Central memory CD8-positive, alpha-beta T cell (primary cell): ENCODE data around the gene SLC39A12.
"Not testable (repeated sequence)": the region's sequence is repeated elsewhere in the genome, so short reads cannot be mapped to it uniquely, and the experiment has no call there.

Experiments
- ATAC-seq: fragments of 150-1000 bp; cut with Tn5 transposase; replicated peaks from 2 replicates; pipeline ENCODE4 v1.10.0; 2022; ENCODE audit warnings: mild to moderate bottlenecking, moderate FRiP score, moderate number of reproducible peaks; ENCODE audit not compliant: poor library complexity, severe bottlenecking; ENCODE audit errors: extremely low read depth
- DNase-seq, 2 donors: peaks; one replicate each; pipeline ENCODE4 v3.0.0; 2021; ENCODE audit warnings: low spot score in 2 of 2
- H3K27ac Mint-ChIP-seq: one replicate; pipeline ENCODE4 v1.8.0; 2022; ENCODE audit warnings: low read depth, mild to moderate bottlenecking, moderate library complexity, mixed read lengths
- H3K27me3 Mint-ChIP-seq: one replicate; pipeline ENCODE4 v1.8.0; 2022; ENCODE audit warnings: mixed read lengths
- H3K36me3 Mint-ChIP-seq: one replicate; pipeline ENCODE4 v1.8.0; 2022; ENCODE audit warnings: mild to moderate bottlenecking, moderate library complexity, mixed read lengths; ENCODE audit not compliant: insufficient read depth
- H3K4me1 Mint-ChIP-seq: one replicate; pipeline ENCODE4 v1.8.0; 2022; ENCODE audit warnings: mixed read lengths
- H3K4me3 Mint-ChIP-seq: one replicate; pipeline ENCODE4 v1.8.0; 2022; ENCODE audit warnings: mild to moderate bottlenecking, moderate library complexity, mixed read lengths
- H3K9me3 Mint-ChIP-seq: one replicate; pipeline ENCODE4 v1.8.0; 2022; ENCODE audit warnings: mixed read lengths

SLC39A12 gene

DNA sequence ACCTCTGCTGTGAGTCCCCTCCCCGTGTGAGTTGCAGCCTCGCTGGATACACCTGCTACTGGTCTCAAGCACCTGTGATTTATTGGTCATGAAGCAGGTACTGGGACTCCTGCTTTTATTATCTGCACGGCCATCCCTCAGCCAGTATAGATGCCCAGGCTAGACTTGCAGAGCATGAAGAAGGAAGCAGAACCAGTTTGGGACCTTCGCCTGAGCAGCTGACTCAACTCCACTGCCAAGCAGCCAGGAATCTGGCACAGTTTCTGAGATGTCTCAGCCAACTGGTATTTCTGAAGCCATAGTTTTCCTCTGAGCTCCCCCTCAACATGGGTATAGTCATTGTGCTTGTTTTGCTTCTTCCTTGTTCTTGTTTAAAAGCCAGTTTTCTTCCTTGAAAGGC is 28.0 kb upstream of the SLC39A12 start:
- Mint-ChIP-seq H3K27me3 (peaks cover 10% of the 10 kb centered on the region), H3K4me3 (no peak overlapping the region), H3K4me1 (no peaks in the 10 kb centered on the region), H3K36me3 (no peaks in the 10 kb centered on the region), H3K27ac (no peak overlapping the region), H3K9me3 (peaks cover 8% of the 10 kb centered on the region)
- DNase-seq: no peak
- no peak for ATAC-seq

DNA sequence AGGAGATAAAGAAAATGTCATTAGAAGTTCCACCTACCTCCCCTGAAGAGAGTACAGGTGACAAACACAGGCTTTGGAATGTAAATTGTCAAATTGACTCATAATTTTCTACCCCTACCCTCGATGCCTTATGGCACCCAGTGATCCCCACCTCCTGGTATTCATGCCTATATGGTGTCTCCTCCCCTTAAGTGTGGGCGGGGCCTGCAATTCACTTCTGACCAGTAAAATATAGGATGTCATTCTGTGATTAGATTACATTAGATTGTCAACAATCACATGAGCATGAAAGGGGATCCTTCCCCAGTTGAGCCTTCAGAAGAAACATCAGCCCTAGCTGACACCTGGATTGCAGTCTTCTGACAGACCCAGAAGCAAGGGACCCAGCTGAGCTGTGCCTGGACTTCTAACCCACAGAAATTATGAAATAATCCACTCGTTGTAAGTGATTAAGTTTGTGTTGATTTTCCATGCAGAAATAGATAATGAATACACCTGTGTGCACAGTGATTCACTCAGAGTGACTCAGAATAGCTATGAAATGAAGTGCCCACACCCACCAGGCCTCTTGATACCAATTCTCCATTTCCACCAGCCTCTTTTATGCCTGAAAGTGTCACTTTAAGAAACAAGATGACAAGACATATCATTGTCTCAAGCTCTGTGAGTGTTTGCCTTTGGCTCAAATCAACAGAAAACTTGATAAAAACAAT is 8.5 kb upstream of the SLC39A12 start:
- no peak for DNase-seq
- H3K4me3 Mint-ChIP-seq: no peak overlapping the region

DNA sequence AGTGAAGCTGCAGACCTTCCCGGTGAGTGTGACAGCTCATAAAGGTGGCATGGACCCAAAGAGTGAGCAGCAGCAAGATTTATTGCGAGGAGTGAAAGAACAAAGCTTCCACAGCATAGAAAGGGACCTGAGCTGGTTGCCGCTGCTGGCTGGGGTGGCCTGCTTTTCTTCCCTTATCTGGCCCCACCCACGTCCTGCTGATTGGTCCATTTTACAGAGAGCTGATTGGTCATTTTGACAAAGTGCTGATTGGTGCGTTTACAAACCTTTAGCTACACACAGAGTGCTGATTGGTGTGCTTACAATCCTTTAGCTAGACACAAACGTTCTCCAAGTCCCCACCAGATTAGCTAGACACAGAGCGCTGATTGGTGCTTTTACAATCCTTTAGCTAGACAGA is 1.4 kb upstream of the SLC39A12 start:
- not testable (repeated sequence) for DNase-seq, H3K27ac Mint-ChIP-seq, H3K9me3 Mint-ChIP-seq, H3K36me3 Mint-ChIP-seq, ATAC-seq, H3K4me3 Mint-ChIP-seq, H3K4me1 Mint-ChIP-seq
- H3K27me3 Mint-ChIP-seq: peaks cover 28% of the 10 kb centered on the region

More for the DNA sequence above, 8.5 kb upstream of the SLC39A12 start:
- Mint-ChIP-seq H3K4me1 (no peaks in the 10 kb centered on the region), H3K36me3 (no peaks in the 10 kb centered on the region), H3K27me3 (peaks cover 46% of the 10 kb centered on the region), H3K9me3 (peaks cover 10% of the 10 kb centered on the region), H3K27ac (no peak overlapping the region)
- no peak for ATAC-seq

DNA sequence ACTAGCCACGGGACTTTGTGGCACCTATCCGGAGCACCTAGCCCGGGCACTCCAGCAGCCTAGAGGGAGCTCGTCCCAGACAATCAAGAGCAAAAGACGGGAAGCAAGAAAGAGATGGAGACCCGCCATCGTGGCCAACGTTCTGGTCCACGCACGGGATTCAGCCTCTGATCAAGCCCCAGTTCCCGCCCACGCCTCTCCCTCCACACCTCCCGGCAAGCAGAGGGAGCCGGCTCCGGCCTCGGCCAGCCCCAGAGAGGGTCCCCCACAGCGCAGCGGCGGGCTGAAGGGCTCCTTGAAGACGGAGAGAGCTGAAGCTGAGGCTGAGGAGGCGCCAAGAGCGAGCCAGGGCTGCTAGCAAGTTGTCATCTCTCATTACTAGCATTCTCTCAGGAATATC is 992 bp upstream of the SLC39A12 start:
- Mint-ChIP-seq H3K27ac (no peak overlapping the region), H3K9me3 (peaks cover 7% of the 10 kb centered on the region), H3K4me1 (no peaks in the 10 kb centered on the region)

DNA sequence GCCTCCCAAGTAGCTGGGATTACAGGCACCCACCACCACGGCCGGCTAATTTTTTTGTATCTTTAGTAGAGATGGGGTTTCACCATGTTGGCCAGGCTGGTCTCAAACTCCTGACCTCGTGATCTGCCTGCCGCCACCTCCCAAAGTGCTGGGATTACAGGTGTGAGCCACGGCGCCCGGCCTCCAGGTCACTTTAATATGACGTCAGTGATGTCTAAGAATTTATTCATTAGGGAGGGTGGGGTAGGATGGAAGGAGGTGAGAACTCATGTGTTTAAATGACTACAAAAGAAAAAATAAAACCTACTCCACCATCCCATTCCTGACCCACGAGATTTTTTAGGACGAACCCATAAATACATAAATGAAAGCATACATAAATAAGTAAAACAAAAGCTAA is 2.7 kb downstream of the SLC39A12 start:
- not testable (repeated sequence) for H3K27me3 Mint-ChIP-seq, DNase-seq, H3K4me3 Mint-ChIP-seq, H3K4me1 Mint-ChIP-seq, H3K27ac Mint-ChIP-seq, ATAC-seq, H3K36me3 Mint-ChIP-seq, H3K9me3 Mint-ChIP-seq

More for the DNA sequence above, 992 bp upstream of the SLC39A12 start:
- no peaks in the 10 kb centered on the region for H3K36me3 Mint-ChIP-seq
- peaks cover 24% of the 10 kb centered on the region for H3K27me3 Mint-ChIP-seq
- no peak overlapping the region for H3K4me3 Mint-ChIP-seq
- no peak for ATAC-seq
- DNase-seq: no peak

DNA sequence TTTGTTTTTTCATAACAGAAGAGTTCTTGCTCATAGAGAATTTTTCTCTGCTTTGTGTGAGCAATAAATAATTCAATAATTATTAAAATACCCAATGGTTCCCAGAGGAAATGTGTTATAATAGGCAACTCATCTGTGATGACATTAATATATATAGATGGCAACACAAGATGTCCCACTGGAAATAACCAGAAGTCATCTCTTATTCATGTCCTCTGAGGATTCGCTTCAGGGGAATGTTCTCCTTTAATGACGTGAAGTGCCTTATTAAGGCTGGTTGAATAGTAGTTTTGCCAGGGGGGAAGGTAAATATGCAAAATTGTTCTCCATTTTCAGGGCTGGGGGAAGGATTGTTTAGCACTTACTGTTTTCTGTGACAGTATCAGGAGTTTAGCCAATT is 3.1 kb downstream of the SLC39A12 start:
- DNase-seq: no peak

DNA sequence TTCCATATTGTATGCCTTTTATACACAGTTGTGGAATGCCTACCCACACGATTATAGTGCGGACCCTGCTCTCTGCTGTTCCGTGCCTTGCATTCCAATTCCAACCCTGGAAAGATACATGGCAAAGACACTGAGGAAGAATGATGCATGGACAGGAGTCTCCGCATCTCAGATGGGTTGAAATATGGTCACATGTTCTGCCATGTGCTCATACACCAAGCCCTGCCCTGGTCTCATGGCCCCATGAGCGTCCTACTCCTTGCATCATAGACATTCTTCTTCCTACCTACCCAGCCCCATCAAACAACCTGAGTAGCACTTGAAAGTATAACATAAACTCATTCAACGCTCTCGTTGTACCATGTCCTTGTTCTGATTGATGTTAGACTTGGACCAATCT is 6.3 kb downstream of the SLC39A12 start:
- Mint-ChIP-seq H3K27ac (no peak overlapping the region), H3K4me3 (no peak overlapping the region), H3K4me1 (no peaks in the 10 kb centered on the region), H3K9me3 (peaks cover 6% of the 10 kb centered on the region), H3K27me3 (no peaks in the 10 kb centered on the region), H3K36me3 (no peaks in the 10 kb centered on the region)
- no peak for ATAC-seq
- no peak for DNase-seq

More for the DNA sequence above, 3.1 kb downstream of the SLC39A12 start:
- H3K27ac Mint-ChIP-seq: no peak overlapping the region
- no peak overlapping the region for H3K4me3 Mint-ChIP-seq
- H3K4me1 Mint-ChIP-seq: no peaks in the 10 kb centered on the region
- H3K9me3 Mint-ChIP-seq: peaks cover 10% of the 10 kb centered on the region
- no peaks in the 10 kb centered on the region for H3K27me3 Mint-ChIP-seq
- no peaks in the 10 kb centered on the region for H3K36me3 Mint-ChIP-seq
- ATAC-seq: no peak

DNA sequence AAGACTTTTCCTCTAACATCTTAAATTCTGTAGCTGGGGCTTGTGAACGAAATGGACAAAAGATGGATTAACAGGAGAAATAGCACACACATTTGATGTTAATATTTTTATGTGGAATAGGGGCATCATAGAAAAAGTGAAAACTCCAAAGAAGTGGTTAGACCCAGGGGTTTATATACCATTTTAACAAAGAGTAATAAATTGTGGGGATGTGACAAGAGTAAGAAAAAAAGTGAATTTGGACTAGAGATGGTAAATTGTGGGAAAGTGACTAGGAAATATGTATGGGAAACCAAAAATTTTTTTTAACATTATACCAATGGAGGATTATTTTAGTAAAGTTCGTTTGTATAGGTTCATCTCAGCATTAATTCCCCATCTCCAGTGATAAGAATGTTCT is 8.2 kb downstream of the SLC39A12 start:
- ATAC-seq: no peak

DNA sequence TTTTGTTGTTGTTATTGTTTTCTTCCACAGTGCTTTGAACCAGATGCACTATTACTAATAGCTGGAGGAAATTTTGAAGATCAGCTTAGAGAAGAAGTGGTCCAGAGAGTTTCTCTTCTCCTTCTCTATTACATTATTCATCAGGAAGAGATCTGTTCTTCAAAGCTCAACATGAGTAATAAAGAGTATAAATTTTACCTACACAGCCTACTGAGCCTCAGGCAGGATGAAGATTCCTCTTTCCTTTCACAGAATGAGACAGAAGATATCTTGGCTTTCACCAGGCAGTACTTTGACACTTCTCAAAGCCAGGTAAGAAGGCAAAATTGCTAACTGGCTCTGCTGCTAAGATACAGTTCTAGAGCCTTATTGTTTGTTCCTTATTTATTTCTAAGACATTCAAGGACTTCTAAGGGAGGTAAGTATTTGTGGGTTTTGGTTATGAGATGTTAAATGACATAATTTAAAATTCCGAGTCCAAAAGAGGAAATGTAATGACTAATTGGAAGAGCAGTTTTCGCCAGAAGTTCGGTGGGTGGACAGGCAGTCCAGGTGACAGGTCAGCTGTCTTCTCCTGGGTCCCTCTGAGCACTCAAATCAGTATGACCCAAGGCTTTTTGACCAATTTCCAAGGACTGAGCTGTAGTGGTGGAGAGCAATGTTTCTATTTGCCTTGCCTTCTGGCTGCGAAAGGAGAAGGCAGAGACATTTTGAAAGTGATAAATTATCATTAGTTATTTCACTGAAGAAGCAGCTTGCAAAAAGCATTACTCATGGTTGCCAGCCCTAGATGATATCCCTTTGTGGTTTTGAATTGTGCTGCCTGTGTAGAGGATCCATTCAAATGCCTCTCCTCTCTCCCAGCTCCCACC is 10.1 kb downstream of the SLC39A12 start:
- DNase-seq (no peak), ATAC-seq (no peak)
- no peak overlapping the region for H3K4me3 Mint-ChIP-seq
- peaks cover 6% of the 10 kb centered on the region for H3K9me3 Mint-ChIP-seq
- H3K27ac Mint-ChIP-seq: no peak overlapping the region
- no peaks in the 10 kb centered on the region for H3K27me3 Mint-ChIP-seq
- no peaks in the 10 kb centered on the region for H3K36me3 Mint-ChIP-seq
- no peaks in the 10 kb centered on the region for H3K4me1 Mint-ChIP-seq

More for the DNA sequence above, 8.2 kb downstream of the SLC39A12 start:
- H3K4me3 Mint-ChIP-seq: no peak overlapping the region
- no peaks in the 10 kb centered on the region for H3K36me3 Mint-ChIP-seq
- H3K9me3 Mint-ChIP-seq: peaks cover 6% of the 10 kb centered on the region
- no peak overlapping the region for H3K27ac Mint-ChIP-seq
- H3K27me3 Mint-ChIP-seq: no peaks in the 10 kb centered on the region
- H3K4me1 Mint-ChIP-seq: no peaks in the 10 kb centered on the region
- DNase-seq: no peak

DNA sequence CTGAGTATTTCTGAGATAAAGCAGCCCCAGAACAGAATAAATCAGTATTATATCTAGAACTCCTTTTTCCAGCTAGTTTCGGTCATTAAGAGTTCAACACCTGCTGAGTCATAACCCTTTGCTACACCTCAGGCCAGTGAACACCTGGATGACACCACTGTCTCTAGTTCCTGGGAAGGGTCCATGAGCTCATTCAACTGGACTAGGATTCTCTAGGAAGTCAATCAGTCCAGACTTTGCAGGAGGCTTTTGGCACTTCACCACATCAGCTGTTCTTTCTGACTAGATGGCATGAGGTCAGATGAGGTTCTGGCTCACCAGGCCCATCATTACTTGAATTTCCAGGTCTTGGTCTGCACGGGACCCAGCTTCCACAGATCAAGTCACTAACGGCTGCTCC is 11.7 kb downstream of the SLC39A12 start:
- no peaks in the 10 kb centered on the region for H3K27me3 Mint-ChIP-seq
- ATAC-seq (no peak), DNase-seq (no peak)
- no peaks in the 10 kb centered on the region for H3K36me3 Mint-ChIP-seq
- no peak overlapping the region for H3K4me3 Mint-ChIP-seq
- no peaks in the 10 kb centered on the region for H3K4me1 Mint-ChIP-seq
- peaks cover 6% of the 10 kb centered on the region for H3K9me3 Mint-ChIP-seq
- H3K27ac Mint-ChIP-seq: no peak overlapping the region

DNA sequence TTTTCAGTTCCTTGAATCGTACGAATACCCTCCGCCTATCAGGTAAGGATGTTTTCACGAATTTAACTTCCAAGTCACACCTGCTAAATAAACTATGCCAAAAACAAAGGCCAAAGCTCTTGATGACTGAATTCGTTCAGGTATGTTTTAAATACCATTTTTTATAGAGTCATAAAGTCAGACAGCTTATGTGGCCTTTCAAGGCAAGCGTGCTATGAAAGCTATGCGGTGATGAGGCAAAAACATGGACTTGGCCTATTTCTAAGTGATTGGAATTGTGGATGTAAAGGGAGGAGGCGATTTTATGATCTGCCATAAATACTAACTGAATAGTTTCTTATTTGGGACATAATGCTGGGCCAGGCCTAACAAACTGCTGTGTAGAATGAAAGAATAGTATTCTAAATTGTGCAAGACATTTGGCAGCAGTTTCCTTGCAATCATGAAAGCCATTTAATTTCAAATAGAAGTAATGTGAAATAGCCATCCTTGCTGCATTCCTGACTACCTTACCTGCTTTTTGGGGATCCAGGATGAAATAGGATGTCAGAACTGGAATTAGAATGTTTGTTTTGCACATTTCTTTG is 14.0 kb downstream of the SLC39A12 start:
- Mint-ChIP-seq H3K36me3 (no peaks in the 10 kb centered on the region), H3K4me1 (no peaks in the 10 kb centered on the region), H3K4me3 (no peak overlapping the region), H3K27ac (no peak overlapping the region), H3K9me3 (peaks cover 15% of the 10 kb centered on the region), H3K27me3 (no peaks in the 10 kb centered on the region)
- ATAC-seq (no peak), DNase-seq (no peak)

DNA sequence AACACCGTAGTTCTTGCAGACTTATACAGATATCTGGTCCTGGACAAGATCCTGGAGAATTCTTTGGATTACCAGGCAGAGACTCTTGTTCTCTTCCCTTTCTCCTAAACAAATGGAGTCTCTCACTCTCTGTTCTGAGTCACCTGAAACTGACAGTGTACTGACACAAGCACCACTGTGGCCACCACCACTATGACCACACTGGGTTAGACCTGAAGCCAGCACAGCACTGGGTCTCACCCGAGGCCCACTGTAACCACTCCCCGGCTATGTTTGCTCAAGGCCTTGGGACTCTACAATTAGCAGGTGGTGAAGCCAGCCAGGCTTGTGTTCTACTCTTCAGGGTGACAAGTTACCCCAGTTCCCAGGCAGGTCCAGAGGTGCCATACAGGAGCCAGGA is 22.8 kb downstream of the SLC39A12 start:
- Mint-ChIP-seq H3K4me3 (no peak overlapping the region), H3K4me1 (no peaks in the 10 kb centered on the region), H3K36me3 (no peaks in the 10 kb centered on the region), H3K27me3 (no peaks in the 10 kb centered on the region), H3K27ac (no peak overlapping the region), H3K9me3 (peaks cover 18% of the 10 kb centered on the region)
- ATAC-seq (no peak), DNase-seq (no peak)
